CD4-positive, alpha-beta T cell treated with Interleukin-15 for 1 hour (primary cell): ENCODE measurements around the gene SERTAD2.
A peak's percentile ranks its signal among the peaks of the same experiment; 100 is the strongest.

Experiments used
- DNase-seq: peaks from one replicate; pipeline ENCODE4 v3.0.0-alpha.2; 2020

The SERTAD2 gene

GRCh38 chr2:64672708-64673107, 19.0 kb upstream of the SERTAD2 start:
- DNase-seq, result no peak

GRCh38 chr2:64670047-64670446, 16.3 kb upstream of the SERTAD2 start:
- no peak for DNase-seq

DNA sequence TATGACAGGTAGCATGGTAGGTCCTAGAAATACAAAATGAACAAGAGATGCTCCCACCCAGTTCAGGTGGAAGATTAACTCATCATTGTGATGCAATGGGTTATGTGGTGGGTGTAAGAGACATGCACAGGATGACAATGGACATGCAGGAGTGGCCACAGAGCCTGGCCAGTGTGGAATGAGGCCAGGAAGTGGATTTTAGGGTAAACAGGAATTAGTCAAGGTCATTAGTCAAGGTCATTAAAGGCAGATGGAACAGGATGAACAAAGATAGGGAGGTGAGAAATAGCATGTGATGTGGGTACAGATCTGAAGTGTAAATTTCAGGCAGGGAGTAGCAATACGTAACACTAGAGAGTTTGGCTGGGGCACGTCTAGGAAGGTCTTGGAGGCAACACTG, 15.6 kb upstream of the SERTAD2 start:
- no peak for DNase-seq

GRCh38 chr2:64668542-64668941, 14.8 kb upstream of the SERTAD2 start:
- no peak for DNase-seq

GRCh38 chr2:64667535-64667934, 13.8 kb upstream of the SERTAD2 start:
- DNase-seq, result no peak

DNA sequence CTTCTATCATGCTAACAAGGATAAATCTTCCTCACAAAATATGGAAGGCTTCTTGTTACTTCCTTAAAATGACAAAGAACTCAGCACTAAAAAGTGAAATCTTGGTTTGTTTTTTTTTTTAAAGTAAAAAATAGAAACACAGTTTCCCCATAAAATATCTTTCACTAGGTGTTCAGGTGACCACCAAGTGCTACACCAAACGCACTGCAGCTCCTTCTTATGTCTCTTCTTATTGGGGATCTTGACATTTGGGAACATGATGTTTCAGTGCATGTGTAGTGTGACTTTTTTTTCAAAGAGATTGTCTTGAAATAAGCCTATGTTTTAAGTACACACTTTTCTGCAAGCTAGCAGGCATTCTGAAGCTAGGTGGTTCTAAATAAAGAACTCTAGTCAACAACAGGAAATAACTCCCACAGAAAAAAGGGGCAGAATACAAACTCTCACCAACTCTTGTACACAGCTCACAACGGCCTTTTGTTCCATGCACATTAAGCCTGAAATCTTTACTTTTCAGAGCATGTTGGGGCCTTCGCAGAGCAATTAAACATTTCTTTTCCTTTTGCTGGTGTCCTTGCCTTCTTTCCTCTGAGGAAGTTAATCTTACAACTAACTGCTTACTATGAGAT, 13.2 kb upstream of the SERTAD2 start:
- DNase-seq, result no peak

DNA sequence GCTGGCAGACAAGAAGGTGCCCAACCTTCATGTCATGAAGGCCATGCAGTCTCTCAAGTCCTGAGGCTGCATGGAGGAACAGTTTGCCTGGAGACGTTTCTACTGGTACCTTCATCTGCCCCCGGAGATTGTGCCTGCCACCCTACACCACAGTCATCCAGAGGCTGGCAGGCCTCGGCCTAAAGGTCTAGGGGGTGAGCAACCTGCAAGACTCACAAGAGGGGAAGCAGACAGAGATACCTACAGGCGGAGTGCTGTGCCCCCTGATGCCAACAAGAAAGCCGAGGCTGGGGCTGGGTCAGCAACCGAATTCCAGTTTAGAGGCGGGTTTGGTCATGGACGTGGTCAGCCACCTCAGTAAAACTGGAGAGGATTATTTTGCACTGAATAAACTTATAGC, 12.0 kb upstream of the SERTAD2 start:
- DNase-seq, result no peak

DNA sequence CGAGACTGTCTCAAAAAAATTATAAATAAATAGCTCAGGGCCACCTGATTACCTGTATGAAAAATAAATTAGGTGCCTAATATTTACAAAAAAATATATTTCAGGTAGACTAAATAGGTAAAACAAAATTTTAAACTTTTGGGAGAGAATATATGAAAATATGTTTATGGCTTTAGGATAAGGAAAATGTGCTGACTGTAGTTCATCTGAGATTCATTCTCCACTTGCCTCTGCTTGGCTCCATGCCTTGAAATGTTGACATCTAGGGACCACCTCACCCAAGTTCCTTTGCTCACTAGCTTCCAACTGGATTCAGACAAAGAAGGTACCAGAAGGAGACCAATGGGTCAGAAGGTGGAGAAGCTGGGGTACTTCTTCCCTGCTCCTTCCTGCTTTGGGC, 9.7 kb upstream of the SERTAD2 start:
- DNase-seq, result no peak

- DNase-seq, result no peak
Observed at GRCh38 chr2:64661741-64662169, 8.0 kb upstream of the SERTAD2 start.

DNA sequence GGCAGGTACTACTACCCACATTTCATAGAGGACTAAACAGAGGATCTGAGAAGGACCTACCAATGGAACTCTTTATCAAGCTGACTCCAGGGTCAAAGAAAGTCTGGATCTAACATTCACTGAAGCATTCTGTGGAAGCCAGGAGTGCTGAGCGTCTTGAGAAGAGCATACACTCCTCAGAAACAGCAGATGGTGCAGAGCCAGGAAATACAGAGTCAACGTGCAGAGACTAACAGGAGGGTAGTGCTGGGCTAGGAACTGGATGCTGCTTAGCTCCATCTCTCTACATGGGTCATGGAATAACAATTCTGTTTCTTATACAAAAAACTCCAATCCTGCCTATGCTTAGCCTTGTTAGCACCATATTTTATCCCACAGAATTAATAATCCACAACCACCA, 5.5 kb upstream of the SERTAD2 start:
- DNase-seq, result no peak

DNA sequence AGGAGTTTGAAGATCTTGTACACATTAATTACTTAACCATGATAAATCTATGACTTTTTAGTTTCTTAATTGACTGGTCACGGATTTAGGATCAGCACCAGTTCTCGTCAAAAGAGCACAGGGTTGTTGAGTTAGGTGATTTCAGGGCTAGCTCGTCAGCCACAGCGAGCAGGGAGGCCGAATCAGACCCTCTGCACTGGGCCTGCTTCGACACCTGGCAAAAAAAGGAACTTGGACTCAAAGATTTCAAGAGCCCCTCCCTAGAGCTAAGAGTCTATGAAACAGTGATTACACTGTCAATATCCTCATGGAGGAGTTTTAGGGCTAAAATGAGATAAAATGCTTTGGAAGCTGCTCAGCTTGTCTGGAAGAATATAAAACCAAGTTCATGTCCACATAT, 4.6 kb upstream of the SERTAD2 start:
- peak; percentile 65 for DNase-seq

GRCh38 chr2:64657411-64657810, 3.7 kb upstream of the SERTAD2 start:
- no peak for DNase-seq

- DNase-seq, result no peak
Observed at GRCh38 chr2:64656379-64656778, 2.7 kb upstream of the SERTAD2 start.

DNA sequence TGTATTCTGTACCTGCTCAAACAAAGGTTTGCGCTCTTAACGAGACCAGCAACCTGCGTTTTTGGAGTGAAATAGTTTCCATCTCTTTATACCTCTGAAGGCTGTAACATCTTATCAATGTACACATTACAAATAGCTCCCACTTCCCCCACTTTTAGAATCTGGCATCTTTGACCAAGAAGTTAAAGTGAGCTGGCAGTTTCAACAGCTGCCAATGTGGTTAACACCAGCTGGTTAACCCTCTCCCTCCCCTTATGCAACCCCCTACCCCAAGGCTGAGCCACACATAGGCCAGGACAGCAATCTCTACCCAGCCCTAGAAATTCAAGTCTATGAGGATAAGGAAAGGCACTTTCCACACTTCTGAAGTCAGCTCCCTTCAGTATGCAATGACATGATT, 2.2 kb upstream of the SERTAD2 start:
- no peak for DNase-seq

- DNase-seq, result no peak
Observed at GRCh38 chr2:64655018-64655664, 1.4 kb upstream of the SERTAD2 start.

DNA sequence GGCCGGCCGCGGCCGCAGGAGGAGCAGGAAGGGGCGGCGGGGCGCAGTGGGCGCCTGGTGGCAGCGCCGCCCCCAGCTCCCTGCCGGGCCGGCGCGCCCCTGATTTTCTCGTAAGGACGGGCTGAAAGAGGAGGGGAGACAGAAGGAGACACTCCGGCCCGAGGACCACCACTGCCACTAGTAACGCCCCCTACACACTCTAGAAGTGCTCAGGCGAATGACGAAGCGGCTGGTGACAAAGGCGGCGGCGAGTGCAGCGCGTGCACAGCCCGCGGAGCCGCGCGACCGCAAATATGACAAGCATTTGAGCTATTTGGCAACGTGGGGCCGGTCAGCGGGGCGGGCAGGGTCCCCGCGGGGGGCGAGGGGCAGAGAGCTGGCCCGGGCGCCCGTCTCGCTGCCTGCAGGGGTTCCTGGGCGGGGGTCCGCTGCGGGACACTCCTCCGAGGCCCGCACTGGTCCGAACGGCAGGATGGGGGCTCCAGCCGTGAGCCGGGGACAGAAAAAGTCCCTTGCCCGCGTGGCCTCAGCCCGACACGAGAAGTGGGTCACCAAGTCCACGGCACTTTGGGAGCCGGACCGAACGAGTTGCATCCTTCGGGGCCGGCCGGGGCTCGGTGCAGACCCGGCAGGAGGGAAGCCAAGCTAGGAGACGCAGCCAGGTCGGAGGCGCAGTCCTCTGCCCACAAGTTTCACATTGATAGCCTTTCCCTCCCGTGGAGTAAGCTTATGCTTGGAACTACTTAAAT, 524 bp upstream of the SERTAD2 start:
- peak; percentile 84 for DNase-seq

DNA sequence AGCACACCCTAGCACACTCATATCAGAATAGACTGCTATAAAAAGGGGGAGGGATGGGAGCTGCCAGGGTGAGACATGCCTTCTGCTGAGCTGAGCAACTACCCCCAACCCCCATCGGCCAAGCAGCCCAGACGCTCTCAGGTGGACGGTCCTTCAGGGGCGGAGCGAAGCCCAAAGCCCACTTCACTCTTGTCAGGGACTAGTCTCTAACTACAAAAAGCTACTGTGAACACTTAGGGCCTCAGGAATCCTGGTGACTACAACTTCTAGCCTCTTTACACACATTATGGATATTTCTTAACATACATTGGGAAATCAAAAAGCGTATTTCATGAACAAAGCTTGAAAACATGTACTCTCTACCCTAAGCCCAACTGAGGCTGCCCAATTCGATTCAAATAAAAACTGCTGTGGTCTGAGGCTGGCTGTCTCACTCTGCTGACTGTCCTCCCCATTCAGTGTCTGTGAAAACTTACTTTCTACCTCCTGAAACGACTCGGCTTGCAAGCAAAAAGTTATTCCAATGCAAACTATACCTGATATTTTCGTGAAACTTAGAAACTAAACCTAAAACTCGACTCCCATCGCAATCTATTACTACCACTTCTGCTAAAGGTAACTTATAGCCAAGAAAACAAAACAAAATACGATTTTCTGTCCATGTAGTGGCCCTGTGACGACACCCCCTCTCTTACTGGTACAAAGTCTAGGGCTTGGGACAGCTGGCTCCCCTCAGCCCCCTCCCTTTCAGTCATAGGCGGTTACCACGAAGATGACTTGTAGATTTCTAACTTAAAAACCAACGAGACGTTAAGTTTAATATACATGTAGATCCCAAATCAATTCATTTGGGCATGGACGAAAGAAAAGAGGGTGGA, 1.2 kb downstream of the SERTAD2 start:
- peak; percentile 39 for DNase-seq

GRCh38 chr2:64651590-64651989, 2.1 kb downstream of the SERTAD2 start:
- no peak for DNase-seq

DNA sequence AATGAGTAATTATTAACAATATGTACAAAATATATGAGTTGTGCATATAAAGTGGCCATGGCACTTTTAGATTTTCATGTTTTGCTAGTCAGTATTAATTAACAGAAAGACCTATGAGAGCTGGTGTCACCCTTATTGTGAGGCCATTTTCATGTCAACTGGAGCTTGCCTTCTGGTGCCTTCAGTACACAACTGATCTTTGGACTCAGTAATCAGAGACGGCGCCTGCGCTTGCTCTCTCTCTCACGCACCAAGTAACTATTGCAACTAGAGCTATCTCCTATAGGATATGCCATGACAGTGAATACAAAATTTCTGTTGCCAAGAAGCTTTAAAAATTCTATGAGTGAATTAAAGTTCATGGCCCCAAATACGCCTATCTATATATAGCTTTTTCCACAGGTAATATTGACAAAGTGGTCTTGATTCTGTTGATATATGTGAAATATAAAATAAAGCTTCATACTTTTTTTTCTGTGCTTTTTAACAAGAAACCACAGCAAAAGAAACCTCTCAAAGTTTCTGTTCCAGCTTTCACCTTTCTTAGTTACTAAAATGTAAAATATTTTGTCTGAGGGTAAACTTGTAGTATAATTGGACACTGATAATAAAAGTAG, 2.9 kb downstream of the SERTAD2 start:
- no peak for DNase-seq

DNA sequence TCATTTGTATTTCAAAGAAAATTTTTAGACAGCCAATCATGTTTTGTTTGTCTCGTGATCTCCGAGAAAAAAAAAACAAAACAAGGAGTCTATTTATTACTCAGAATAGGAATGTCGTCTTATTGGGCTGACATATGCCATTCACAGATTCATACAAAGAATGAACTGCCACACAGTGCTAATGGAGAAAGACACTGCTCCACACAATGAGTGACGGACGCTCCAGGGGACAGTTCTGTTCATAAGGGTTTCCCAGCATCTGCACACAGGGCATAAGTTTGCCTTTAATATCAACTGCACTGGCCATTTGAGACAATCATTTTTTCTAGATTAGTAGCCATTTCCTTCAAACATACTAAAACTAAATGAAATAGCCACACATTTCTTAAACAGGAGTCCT, 3.4 kb downstream of the SERTAD2 start:
- no peak for DNase-seq

DNA sequence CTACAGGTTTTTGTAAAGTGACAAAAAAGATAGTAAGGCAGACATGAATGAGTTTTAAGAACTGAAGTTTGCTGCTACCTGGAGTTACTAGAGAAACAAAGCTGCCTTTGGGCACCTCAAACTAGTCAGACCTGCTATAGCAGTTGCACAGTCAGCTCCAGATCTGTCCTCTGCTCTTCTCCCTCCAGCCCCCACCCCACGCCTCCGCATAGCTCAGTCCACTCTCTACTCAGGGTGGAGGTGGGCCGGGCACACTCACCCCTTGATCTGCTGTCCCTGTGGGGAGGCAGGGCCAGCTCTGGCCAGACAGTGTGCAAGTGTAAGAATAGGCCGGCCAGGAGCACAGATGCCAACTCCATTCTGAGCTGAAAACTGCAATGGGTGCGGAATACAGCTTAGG, 4.1 kb downstream of the SERTAD2 start:
- no peak for DNase-seq

DNA sequence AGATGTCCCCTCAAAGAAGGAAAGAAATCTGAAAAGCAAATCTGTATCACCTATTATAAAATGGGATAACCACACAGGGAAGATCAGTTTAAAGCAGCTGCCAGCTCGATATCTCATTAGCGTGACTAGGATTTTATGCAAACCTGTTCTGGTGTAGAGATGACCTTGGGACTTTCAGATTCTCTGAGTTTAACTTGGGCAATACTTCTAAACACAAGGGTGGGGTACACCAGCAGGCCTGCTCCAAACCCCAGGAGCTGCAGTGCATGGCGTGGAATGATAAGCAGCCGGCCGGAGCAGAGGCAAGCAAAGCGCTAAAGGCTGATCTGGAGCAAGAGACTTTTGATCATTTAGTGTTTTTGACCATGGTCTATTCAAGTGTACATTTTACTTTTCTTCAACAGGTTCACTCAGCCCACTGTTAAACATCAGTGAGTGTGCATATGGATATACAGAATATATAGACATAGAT, 4.7 kb downstream of the SERTAD2 start:
- no peak for DNase-seq
